SHP77 (cell line): ENCODE results near the gene OLFML2B.

Source experiments
- DNase-seq, 2 experiments: peaks; one replicate each; lab custom pipeline; 2025; lab: John Stamatoyannopoulos, UW

Gene OLFML2B

GRCh38 chr1:161978011-161978790 is 45.5 kb downstream of the OLFML2B start:
- DNase-seq: no peak

- DNase-seq: no peak
Measured at GRCh38 chr1:161973924-161974845, 49.5 kb downstream of the OLFML2B start.

GRCh38 chr1:161972828-161973227 is 50.8 kb downstream of the OLFML2B start:
- no peak for DNase-seq

GRCh38 chr1:161970633-161971032 is 53.0 kb downstream of the OLFML2B start:
- no peak for DNase-seq

GRCh38 chr1:161970036-161970435 is 53.6 kb downstream of the OLFML2B start:
- DNase-seq: no peak

- DNase-seq: no peak
Measured at GRCh38 chr1:161966067-161966466, 57.6 kb downstream of the OLFML2B start.

GRCh38 chr1:161962091-161962887 is 61.4 kb downstream of the OLFML2B start:
- DNase-seq: no peak

GRCh38 chr1:161958425-161958824 is 65.2 kb downstream of the OLFML2B start:
- DNase-seq: no peak

- no peak for DNase-seq
Measured at GRCh38 chr1:161956930-161957329, 66.7 kb downstream of the OLFML2B start.

GRCh38 chr1:161956097-161956496 is 67.6 kb downstream of the OLFML2B start:
- DNase-seq: no peak

GRCh38 chr1:161955606-161956005 is 68.1 kb downstream of the OLFML2B start:
- DNase-seq: no peak

GRCh38 chr1:161954466-161954865 is 69.2 kb downstream of the OLFML2B start:
- DNase-seq: no peak

- DNase-seq: no peak
Measured at GRCh38 chr1:161954050-161954449, 69.6 kb downstream of the OLFML2B start.

GRCh38 chr1:161953256-161953920 is 70.3 kb downstream of the OLFML2B start:
- DNase-seq: no peak

GRCh38 chr1:161952607-161953172 is 71.0 kb downstream of the OLFML2B start:
- no peak for DNase-seq

- no peak for DNase-seq
Measured at GRCh38 chr1:161951646-161952045, 72.0 kb downstream of the OLFML2B start.

- DNase-seq: no peak
Measured at GRCh38 chr1:161950377-161950776, 73.3 kb downstream of the OLFML2B start.

GRCh38 chr1:161949548-161949947 is 74.1 kb downstream of the OLFML2B start:
- no peak for DNase-seq

GRCh38 chr1:161948435-161948834 is 75.2 kb downstream of the OLFML2B start:
- no peak for DNase-seq

- no peak for DNase-seq
Measured at GRCh38 chr1:161946071-161946987, 77.3 kb downstream of the OLFML2B start.
